Measurements from ENCODE around the gene ATP2A3. TPM values are rescaled to one million over a fixed set of nuclear protein-coding genes. Genes with fewer than 3 reads are reported as not detected.

ATP2A3 gene
- total RNA-seq, 1 donor from 2014 or later = 313 TPM

- intact Hi-C loops (cut with micrococcal nuclease) = loop anchor here (2.0 to 5.0 kb wide), 2 partner anchors 47 to 159 kb away; partner anchors contain the start of gene ATP2A3
These were observed 48.6 kb downstream of the ATP2A3 start for GRCh38 chr17:3915581-3915994.

- intact Hi-C loops (cut with micrococcal nuclease) = loop anchor here (1.0 to 2.0 kb wide), 2 partner anchors 90 to 161 kb away; no protein-coding TSS in a partner anchor
These were observed 49.9 kb downstream of the ATP2A3 start for GRCh38 chr17:3914312-3914670.

DNA sequence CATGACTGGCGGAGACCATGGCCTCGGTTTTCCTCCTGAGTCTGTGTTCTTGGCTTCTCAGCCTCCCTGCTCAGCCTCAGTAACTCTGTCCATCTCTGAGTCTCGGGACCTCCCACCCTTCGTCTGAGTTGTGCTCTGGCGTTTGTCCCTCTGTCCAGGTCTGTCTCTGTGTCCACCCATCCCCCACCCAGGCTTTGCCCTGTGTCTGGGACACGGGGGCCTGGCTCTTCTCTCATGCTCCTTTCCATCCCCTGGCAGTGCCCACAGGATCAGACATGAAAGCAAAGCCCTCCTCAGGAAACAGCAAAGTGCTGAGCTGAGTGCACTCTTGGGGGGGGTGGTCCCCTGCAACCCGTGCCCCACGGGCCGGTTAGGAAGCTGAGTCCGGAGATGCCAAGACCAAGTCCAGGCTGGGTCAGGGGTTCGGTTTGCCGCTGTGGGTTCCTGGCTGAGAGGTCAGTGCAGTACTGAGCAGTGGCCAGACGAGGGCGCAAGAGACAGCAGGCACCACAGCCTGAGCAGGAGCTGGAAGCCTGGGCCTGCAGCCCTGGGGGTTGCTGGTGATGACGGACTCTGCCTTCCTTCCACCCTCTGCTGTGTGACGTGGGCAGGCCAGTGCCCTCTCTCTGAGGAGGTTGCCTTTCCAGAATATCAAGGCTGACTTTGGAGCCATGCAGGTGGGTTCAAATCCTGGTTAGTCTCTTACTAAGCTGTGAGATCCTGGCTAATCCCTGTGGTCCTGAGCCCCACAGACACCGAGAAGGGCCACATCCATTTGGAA is 50.5 kb downstream of the ATP2A3 start:
- intact Hi-C loops (cut with micrococcal nuclease) = loop anchor here (1.0 to 2.0 kb wide), 2 partner anchors 91 to 161 kb away; no protein-coding TSS in a partner anchor

DNA sequence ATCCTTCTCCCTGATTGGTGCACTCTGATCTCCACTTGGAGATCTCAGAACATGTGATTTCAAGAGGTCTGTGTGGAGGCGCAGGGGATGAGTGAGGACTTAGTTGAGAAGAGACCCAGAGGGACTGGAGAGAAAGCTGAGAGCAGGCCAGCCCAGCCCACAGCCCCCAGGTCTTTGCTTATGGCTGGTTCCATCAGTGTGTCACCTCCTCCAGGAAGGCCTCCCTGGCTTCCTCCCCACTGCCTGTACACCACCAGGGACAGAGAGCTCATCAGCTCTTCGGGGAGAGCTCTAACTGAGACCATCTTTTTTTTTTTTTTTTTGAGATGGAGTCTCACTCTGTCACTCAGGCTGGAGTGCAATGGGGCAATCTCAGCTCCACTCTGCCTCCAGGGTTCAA is 51.4 kb downstream of the ATP2A3 start:
- intact Hi-C loops (cut with micrococcal nuclease) = no loop called here

GRCh38 chr17:3911271-3912053 is 52.8 kb downstream of the ATP2A3 start:
- intact Hi-C loops (cut with micrococcal nuclease) = no loop called here

DNA sequence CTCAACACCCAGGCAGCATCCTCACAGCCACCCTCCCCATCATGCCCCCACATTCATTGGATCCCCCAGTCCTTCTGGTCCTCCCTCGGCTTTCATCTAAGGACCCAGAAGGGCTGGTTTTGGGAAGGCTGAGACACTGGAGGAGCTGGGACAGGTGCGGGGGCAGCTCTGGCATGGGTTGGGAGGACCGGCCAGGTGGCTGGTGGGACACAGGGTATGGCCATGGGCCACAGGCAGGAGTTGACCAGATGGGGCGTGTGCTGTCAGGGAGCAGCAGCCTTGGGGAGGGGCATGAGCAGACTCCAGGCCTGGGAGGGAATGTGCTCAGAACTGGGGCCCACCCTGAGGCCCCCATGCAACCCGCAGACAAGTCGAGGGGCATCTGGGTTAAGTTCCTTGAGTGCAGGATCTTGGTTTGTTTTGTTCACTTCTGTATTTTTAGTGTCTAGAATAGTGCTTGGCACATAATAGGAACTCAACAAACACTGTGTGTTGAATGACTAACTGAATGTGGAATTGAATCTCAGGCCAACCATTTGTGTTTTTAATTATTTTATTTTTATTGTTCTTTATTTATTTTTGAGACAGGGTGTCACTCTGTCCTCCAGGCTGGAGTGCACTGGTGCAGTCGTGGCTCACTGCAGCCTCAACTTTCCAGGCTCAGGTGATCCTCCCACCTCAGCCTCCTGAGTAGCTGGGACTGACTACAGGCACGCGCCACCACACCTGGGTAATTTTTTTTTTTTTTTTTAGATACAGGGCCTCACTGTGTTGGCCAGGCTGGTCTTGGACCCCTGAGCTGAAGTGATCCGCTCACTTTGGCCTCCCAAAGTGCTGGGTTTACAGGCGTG is 53.6 kb downstream of the ATP2A3 start:
- intact Hi-C loops (cut with micrococcal nuclease) = no loop called here

- intact Hi-C loops (cut with micrococcal nuclease) = no loop called here
These were observed 55.0 kb downstream of the ATP2A3 start for GRCh38 chr17:3909257-3909656.

DNA sequence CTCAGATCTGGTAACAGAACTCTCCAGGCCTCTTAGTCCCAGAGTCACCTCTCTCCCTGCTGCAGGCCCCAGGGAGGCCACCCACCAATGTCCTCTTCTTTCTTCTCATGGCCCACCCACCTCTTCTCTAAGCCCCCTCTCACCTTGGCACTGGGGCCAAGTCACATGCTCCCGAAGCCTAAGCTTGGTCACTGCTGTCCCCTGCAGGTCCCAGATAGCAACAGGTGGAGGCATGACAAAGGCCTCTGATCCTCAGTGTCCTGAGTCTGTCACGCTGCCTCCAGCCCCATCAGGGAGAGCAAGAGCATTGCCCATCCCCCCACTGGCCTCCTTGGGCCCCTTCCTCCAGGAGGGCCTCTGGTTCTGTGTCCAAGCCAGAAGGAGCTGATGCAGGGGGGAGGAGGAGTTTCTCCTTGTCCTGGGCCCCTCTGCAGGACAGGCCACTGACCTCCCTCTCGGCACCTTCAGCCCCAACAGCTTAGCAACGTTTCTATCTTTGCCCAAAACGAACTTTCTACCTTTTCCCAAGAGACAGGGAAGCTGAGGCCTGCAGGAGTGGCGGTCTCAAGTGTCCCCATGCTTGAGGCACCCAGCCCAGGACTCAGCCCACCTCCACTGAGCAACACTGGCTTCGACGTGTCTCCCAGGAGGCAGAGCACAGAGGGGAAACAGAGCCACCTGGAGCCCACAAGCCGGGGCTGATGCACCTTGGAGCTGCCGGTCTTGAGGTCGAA is 56.6 kb downstream of the ATP2A3 start:
- intact Hi-C loops (cut with micrococcal nuclease) = loop anchor here (2.0 kb wide), 1 partner anchor 45 kb away; no protein-coding TSS in a partner anchor

GRCh38 chr17:3906881-3907280 is 57.4 kb downstream of the ATP2A3 start:
- intact Hi-C loops (cut with micrococcal nuclease) = loop anchor here (2.0 kb wide), 1 partner anchor 44 kb away; no protein-coding TSS in a partner anchor

GRCh38 chr17:3905017-3905520 is 59.2 kb downstream of the ATP2A3 start:
- intact Hi-C loops (cut with micrococcal nuclease) = no loop called here

- intact Hi-C loops (cut with micrococcal nuclease) = no loop called here
These were observed 59.7 kb downstream of the ATP2A3 start for GRCh38 chr17:3904501-3904900.

- intact Hi-C loops (cut with micrococcal nuclease) = no loop called here
These were observed 60.4 kb downstream of the ATP2A3 start for GRCh38 chr17:3903881-3904290.

DNA sequence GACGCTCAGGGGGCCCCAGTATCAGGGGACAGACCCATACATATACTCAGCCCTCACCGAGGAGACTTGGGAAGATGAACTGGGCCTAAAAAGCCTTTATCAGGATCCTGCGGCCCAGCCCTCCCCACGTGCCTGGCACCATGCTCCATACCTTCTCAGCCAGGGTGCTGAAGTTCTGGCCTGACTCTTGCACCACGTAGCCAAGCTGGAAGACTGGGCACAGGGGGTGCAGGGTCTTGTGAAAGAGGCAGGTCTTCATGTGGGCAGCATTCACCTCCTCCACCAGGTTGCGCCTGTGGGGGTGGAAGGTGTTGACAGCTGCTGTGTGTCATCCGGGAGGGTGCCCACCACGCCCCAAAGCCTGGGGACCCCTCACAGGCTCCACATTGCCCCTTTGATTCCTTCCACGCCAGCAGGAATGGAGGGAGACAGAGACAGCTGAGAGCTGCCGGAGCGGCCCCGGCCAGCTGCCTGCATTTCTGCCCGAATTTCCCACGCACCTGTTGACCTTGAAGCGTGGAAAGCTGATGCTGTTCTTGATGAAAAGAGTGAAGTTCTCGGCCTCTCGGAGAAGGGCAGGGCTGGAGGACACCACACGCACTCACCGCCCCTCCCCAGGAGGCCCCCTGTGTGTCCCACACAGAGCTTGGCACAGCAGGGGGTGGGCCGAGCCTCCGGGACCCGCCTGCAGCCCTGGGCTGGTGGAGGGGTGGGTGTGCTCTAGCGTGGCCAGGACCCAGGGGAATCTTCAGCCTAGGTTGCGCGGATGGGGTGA is 61.0 kb downstream of the ATP2A3 start:
- intact Hi-C loops (cut with micrococcal nuclease) = no loop called here

- intact Hi-C loops (cut with micrococcal nuclease) = no loop called here
These were observed 63.6 kb downstream of the ATP2A3 start for GRCh38 chr17:3900646-3901045.

- intact Hi-C loops (cut with micrococcal nuclease) = no loop called here
These were observed 66.5 kb downstream of the ATP2A3 start for GRCh38 chr17:3897731-3898130.

GRCh38 chr17:3896968-3897235 is 67.3 kb downstream of the ATP2A3 start:
- intact Hi-C loops (cut with micrococcal nuclease) = no loop called here

DNA sequence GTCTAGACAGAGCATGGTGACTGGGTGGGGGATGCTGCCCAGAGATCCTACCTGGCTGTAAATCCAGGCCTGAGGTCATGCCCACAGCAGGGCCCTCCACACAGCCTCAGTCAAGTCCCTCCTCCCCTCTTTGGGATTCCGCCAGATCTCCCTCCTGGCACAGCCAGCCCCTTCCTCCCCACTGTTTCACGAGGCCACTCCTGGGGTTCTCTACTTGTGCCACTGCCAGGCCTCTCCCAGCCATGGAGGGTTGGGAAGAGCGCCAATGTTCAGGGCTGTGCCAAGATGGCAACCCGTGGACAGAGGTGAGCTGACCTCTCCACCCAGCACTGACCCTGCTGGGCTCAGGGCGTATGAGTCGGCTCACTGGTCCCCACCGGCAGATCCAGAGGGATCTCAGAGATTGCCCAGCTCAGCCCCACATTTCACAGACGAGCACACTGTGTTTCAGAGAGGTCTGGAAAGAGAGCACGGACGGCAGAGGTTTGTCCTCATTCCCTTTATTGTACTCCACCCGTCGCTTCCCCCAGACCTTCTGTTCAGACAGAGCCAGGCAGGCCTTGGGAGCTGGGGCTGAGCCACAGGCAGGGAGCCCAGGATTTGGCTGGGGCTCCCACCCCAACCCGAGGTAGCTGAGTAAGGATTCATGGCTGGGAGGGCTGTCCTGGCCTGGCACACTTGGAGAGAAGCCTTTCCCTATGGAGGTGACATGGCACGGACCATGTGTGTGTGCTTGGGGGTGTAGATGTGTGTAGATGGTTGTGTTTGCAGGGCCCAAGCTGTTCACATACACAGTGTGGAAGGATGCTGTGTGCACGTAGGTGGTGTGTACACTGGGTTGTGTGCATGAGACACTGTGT is 67.9 kb downstream of the ATP2A3 start:
- intact Hi-C loops (cut with micrococcal nuclease) = no loop called here

DNA sequence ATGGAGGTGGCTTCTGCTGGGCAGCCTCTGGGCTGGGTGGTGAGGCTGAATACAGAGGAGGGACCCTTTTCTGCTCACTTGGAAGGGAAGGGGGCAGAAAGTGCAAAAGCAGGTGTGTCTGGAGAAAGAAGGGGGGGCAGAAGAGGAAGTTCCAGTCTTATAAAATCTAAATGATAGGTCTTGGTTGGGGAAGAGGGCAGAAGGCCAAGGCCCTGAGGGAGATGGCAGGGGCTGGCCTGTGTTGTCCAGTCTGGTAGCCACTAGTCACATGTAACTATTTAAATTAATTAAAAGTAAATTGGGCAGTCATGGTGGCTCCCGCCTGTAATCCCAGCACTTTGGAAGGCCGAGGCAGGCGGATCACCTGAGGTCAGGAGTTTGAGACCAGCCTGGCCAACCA is 68.9 kb downstream of the ATP2A3 start:
- intact Hi-C loops (cut with micrococcal nuclease) = no loop called here

DNA sequence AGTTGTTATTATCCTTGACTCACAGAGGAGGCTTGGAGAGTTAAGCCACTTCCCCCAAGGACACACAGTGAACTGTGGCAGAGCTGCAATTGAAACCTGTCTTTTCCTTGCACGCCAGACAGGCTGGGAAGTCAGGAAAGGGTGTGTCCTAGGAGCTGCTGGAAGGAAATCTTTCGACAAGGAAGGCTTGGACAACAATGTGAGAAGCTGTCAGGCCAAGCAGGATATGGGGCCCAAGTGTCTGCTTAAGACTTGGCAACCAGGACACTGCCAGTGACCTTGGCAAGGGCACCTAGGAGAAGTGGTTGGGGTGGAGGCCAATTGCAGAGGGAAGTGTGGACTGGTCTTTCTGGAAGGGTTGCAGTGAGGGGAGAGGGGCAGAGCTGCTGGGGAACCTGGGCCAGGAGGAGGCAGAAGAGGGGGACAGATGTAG is 69.3 kb downstream of the ATP2A3 start:
- intact Hi-C loops (cut with micrococcal nuclease) = loop anchor here (5.0 kb wide), 1 partner anchor 228 kb away; the partner anchor contains the start of genes EMC6 and TAX1BP3
